HG03175 (cell line): ENCODE results near the gene PDE3A.
"Not testable (repeated sequence)": the region's sequence is repeated elsewhere in the genome, so short reads cannot be mapped to it uniquely, and the experiment has no call there.

Source experiments
- ATAC-seq: cut with Tn5 transposase; IDR thresholded peaks from one replicate; pipeline ENCODE4 v1.9.1; 2021; ENCODE audit warnings: mild to moderate bottlenecking, moderate library complexity; ENCODE audit not compliant: unreplicated experiment

Gene PDE3A

GRCh38 chr12:20368114-20368650, at the start of gene PDE3A:
Gene PDE3A, plus strand, starts transcription at chr12:20368537. Its CDS starts 748 bp downstream, at chr12:20369285.
- no peak for ATAC-seq

- ATAC-seq = no peak
Measured at GRCh38 chr12:20319366-20319765, 49.0 kb upstream of the PDE3A start.

GRCh38 chr12:20320552-20320951, 47.8 kb upstream of the PDE3A start:
- no peak for ATAC-seq

DNA sequence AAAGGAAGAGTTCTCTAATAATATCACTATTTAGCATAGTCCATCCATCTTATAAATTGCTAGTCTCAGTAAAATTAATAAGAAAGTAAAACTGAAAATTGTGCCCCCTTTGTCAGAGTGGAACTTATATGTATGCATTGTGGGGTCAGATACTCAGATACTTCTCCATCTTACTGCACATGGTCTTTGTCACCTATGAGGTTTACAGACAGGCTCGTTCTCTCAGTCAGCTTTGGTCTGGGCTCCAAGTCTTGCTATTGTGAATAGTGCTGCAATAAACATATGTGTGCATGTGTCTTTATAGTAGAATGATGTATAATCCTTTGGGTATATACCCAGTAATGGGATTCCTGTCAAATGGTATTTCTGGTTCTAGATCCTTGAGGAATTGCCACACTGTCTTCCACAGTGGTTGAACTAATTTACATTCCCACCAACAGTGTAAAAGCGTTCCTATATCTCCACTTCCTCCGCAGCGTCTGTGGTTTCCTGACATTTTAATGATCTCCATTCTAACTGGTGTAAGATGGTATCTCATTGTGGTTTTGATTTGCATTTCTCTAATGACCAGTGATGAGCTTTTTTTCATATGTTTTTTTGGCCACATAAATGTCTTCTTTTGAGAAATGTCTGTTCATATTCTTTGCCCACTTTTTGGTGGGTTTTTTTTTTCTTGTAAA, 37.4 kb upstream of the PDE3A start:
- not testable (repeated sequence) for ATAC-seq

DNA sequence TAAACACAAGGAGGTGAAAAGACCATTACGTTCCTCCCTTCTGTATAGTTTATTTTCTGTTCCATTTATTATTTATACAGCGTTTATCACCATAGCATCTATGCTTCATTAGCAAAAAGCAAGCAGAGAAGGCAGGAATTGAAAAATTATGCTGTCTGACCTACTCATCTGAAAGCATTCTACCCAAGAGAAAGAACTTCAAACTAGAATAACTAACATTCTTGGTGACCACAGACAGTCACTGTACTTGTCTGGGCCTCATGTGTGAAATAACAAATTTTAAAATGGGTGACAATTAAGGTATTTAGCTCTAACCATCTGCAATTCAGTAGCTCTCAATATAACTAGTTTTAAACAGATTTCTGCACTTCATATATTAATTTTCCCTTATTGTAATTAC, 29.3 kb upstream of the PDE3A start:
- no peak for ATAC-seq

DNA sequence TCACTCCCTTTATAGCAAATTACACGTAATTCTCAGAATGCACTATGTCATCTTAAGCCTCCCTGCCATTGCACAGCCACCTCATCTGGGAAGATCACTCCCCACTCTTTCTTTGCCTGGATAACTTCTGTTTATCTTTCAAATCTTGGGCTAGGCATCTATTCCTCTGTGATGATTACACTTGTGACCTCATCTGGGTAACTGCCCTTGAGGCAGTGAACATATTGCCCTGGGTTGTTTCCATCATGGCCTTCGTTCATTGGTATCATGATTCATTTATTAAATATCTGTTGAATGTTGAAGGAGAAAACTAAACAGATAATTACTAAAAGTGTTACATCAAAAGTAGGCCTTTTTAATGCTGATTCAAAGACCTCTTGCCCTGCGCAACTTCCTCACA, 26.2 kb upstream of the PDE3A start:
- no peak for ATAC-seq

DNA sequence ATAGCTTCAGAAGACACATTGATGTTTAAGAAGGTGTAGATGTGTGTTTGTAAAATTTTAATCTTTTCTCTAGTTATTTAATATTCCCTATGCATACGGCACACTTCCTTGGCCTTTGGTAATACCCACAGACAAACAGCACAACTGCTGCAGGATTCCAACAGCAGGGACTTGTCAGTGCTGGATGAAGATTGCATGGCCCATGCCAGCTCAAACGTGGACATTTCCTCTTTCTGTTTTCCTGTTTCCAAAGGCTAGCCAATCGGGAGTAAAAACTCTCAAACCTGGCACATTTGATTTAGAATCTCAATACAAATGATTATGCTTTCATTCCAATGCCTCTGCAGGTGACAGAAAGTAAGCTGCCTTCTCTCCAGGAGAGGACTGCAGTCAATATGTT, 22.5 kb upstream of the PDE3A start:
- ATAC-seq = no peak

DNA sequence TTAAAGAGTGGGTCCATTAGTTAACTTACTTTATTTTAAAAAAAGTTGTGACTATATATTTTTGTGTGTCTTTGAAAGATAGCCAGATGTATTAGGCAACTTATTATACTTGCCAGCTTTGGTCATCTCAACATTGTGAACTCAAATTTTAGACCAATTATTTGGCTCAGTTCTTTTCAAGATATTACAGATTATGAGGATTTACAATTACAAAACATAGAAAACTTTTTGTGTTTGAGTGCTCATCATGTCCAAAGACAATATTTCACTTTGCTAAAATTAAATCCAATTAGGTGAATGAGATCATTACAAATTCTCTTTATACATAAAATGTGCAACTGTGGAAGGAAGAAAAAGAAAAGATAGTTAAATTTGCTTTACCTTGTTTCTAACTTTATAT, 18.3 kb upstream of the PDE3A start:
- no peak for ATAC-seq

- no peak for ATAC-seq
Measured at GRCh38 chr12:20350495-20350894, 17.8 kb upstream of the PDE3A start.

DNA sequence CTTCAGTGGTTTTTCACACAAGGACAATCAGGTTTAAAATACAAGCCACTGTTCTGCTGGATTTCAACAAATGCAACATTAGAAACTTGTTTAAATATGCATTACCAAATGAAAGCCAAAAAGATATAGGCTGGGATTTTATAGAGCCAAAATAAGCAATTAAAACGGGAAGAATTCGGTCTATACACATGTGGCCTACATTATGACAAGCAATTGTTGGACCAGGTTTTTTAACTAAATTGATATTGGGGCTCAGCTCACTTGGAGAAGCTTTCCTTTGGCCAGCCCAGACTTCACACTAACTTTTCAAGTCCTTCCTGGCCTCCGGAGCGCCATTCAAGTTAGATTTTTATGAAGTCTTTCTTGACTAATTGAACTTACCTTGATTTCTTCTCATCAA, 16.9 kb upstream of the PDE3A start:
- no peak for ATAC-seq

DNA sequence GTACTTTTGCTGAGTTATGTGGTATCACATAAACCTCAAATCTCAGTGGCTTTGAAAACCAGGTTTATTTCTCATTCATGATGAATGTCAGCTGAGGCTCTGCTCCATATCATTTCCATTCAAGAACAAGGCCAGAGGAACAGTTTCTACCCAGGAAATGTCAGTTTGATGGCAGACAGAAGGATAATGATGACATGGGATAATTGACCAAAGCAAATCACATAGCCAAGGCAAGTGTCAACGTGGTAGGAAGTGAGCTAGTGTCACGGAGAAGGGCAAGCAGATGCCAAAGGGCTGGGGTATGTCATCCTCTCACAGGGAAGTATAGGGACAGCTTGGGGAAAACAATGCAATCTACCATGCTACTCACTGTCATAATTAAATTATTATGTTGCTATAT, 12.3 kb upstream of the PDE3A start:
- no peak for ATAC-seq

DNA sequence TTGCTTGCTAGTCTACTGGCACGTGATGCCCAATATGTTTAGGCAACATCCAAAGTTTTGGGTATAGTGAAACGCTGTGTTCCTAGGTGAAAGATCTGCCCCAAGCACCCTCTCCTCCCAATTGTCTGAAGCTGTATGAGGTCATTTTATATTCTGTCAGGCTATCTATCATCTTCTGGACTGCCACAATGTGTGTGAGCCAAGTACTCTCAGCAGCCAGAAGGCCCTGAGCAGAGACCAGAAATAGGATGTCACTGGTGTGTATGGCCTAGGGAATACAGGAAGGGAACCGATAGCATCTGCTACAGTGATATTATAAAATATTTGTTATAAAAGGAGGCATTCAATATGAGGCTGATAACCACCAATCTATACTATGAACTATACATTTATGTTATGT, 7.9 kb upstream of the PDE3A start:
- ATAC-seq = no peak

- no peak for ATAC-seq
Measured at GRCh38 chr12:20361416-20361815, 6.9 kb upstream of the PDE3A start.

DNA sequence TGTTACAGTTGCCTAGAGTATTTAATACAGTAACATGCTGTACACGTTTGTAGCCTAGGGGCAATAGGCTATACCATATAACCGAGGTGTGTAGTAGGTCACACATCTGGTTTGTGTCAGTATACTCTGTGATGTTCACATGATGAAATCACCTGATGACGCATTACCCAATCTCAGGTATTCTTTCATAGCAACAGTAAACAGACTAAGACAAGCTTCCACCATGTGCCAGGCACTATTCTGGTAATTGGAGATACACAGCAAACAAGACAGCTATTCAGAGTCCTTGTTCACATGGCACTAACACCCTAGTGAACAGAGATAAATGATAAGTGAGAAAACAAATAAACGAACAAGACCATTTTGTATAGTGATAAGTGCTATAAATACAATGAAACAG, 3.8 kb upstream of the PDE3A start:
- no peak for ATAC-seq

GRCh38 chr12:20366776-20367409, 1.4 kb upstream of the PDE3A start:
- no peak for ATAC-seq

- ATAC-seq = no peak
Measured at GRCh38 chr12:20367583-20368113, 689 bp upstream of the PDE3A start.

DNA sequence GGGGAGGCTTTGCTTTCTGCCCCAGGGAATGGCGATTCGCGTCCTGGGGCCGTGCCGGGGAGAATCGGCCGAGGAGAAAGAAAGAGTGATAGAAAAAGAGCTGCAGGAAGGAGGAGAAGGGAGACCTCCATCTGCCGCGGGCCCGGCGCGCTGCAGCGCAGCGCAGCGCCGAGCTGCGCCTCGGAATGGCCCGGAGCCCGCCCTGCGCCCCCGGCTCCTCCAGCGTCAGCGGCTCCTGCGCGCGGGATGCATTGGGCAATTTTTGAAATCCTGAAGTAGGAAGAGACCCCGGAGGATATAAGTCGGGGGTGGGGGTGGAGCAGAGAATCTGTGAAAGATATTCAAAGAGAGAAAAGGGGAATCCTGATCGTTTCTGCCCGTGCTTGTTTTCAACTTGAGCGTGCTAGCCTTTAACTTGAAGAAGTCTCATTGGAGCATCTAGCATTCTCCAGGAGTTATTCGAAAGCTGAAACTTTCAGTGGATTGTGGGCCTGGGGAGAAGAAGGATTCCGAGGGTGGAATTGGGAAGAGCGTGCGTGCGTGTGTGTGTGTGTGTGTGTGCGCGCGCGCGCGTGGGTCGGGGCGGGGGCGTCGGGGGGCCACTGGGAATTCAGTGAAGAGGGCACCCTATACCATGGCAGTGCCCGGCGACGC, 441 bp downstream of the PDE3A start:
- no peak for ATAC-seq

DNA sequence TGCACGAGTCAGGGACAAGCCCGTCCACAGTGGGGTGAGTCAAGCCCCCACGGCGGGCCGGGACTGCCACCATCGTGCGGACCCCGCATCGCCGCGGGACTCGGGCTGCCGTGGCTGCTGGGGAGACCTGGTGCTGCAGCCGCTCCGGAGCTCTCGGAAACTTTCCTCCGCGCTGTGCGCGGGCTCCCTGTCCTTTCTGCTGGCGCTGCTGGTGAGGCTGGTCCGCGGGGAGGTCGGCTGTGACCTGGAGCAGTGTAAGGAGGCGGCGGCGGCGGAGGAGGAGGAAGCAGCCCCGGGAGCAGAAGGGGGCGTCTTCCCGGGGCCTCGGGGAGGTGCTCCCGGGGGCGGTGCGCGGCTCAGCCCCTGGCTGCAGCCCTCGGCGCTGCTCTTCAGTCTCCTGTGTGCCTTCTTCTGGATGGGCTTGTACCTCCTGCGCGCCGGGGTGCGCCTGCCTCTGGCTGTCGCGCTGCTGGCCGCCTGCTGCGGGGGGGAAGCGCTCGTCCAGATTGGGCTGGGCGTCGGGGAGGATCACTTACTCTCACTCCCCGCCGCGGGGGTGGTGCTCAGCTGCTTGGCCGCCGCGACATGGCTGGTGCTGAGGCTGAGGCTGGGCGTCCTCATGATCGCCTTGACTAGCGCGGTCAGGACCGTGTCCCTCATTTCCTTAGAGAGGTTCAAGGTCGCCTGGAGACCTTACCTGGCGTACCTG, 1.1 kb downstream of the PDE3A start:
- ATAC-seq = no peak

DNA sequence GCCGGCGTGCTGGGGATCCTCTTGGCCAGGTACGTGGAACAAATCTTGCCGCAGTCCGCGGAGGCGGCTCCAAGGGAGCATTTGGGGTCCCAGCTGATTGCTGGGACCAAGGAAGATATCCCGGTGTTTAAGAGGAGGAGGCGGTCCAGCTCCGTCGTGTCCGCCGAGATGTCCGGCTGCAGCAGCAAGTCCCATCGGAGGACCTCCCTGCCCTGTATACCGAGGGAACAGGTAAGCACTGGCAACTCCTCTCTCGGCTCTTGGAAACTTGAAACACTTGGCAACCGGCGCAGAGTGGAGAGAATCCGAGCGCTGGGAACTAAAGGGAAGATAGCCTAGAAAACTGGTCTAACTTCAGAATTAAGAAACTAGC, 1.7 kb downstream of the PDE3A start:
- no peak for ATAC-seq

DNA sequence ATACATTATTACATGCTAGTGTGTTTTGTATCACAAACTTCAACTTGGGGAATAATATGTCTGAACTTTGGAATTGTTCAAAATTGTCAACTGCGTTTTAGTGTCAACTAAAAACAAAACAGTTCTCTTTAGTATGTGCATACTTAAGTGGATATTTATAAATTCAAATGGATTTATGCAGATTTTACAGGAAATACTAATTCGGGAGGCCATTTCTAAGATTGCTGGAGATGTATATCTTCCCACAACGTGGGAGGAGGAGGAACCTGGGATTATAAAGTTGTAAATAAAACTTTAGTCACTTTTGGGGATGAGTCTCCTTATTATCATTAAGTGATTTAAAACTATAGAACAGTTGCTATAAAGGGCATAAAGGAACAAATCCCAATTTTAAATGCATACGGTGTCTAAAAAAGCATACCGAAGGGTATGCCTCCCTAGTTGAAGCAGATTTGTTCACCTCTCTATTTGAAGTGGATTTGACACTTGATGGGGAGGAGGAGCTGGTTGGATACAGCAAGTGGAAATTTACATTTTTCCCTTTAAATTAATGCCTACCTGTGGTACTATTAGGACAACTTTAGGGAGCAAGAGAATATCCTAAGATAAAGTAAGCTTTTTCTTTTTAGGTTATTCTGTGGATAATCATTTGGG, 2.7 kb downstream of the PDE3A start:
- ATAC-seq = no peak
